NOMO-1 (cell line): ENCODE data around the gene DMGDH.

ENCODE experiments used
- DNase-seq, 2 experiments: peaks; one replicate each; lab custom pipeline; 2025; ENCODE audit not compliant: unreplicated experiment in 2 of 2; lab: John Stamatoyannopoulos, UW

DMGDH gene

GRCh38 chr5:78979909-78980308 is 89.6 kb downstream of the DMGDH start:
- peak; percentile 26 to 81 for DNase-seq

GRCh38 chr5:78979117-78979742 is 90.2 kb downstream of the DMGDH start:
- DNase-seq = no peak

- DNase-seq = no peak
Measured at GRCh38 chr5:78975035-78975434, 94.4 kb downstream of the DMGDH start.

- no peak for DNase-seq
Measured at GRCh38 chr5:78974601-78975000, 94.9 kb downstream of the DMGDH start.

- no peak for DNase-seq
Measured at GRCh38 chr5:78974011-78974410, 95.5 kb downstream of the DMGDH start.

GRCh38 chr5:78972654-78973428 is 96.6 kb downstream of the DMGDH start:
- peak in 1 of 2 experiments; percentile 28 for DNase-seq

- no peak for DNase-seq
Measured at GRCh38 chr5:78971998-78972397, 97.5 kb downstream of the DMGDH start.

GRCh38 chr5:78968781-78969180 is 100.7 kb downstream of the DMGDH start:
- no peak for DNase-seq

GRCh38 chr5:78964889-78965288 is 104.6 kb downstream of the DMGDH start:
- DNase-seq = peak in 1 of 2 experiments; percentile 59

GRCh38 chr5:78961743-78962142 is 107.7 kb downstream of the DMGDH start:
- DNase-seq = no peak

- no peak for DNase-seq
Measured at GRCh38 chr5:78959767-78960166, 109.7 kb downstream of the DMGDH start.

GRCh38 chr5:78958672-78959445 is 110.6 kb downstream of the DMGDH start:
- no peak for DNase-seq

- no peak for DNase-seq
Measured at GRCh38 chr5:78956901-78957300, 112.6 kb downstream of the DMGDH start.

- no peak for DNase-seq
Measured at GRCh38 chr5:78953092-78953800, 116.2 kb downstream of the DMGDH start.
